WERI-Rb-1 (cell line): ENCODE measurements around the gene IMPA2.

Experiments used
- DNase-seq: peaks from one replicate; pipeline ENCODE4 v3.0.0-alpha.2; 2020
- H3K27ac ChIP-seq: fragments of 250-450 bp; sonication (Bioruptor Pico); 2 replicates; pipeline ENCODE4 v1.5.1; 2020; ENCODE audit warnings: mild to moderate bottlenecking, moderate library complexity
- H3K27me3 ChIP-seq: fragments of 250-450 bp; sonication (Bioruptor Pico); 2 replicates; pipeline ENCODE4 v1.5.1; 2021; ENCODE audit warnings: mild to moderate bottlenecking, low read depth, moderate library complexity; ENCODE audit not compliant: insufficient read depth, severe bottlenecking
- H3K36me3 ChIP-seq: fragments of 250-450 bp; sonication (Bioruptor Pico); 2 replicates; pipeline ENCODE4 v1.5.1; 2020; ENCODE audit warnings: mild to moderate bottlenecking, moderate library complexity
- H3K4me3 ChIP-seq: 2 replicates; pipeline ENCODE4 v1.5.1; 2011; ENCODE audit warnings: low read depth, mild to moderate bottlenecking, control low read depth, low read length
- H3K9me3 ChIP-seq: fragments of 250-450 bp; sonication (Bioruptor Pico); 2 replicates; pipeline ENCODE4 v1.5.1; 2021; ENCODE audit warnings: mild to moderate bottlenecking, moderate library complexity; ENCODE audit not compliant: severe bottlenecking
- CTCF ChIP-seq: IDR thresholded peaks from 2 replicates; pipeline ENCODE4 v1.5.1; 2011; ENCODE audit warnings: low read depth, mild to moderate bottlenecking, control low read depth, inconsistent platforms, low read length

Gene IMPA2

DNA sequence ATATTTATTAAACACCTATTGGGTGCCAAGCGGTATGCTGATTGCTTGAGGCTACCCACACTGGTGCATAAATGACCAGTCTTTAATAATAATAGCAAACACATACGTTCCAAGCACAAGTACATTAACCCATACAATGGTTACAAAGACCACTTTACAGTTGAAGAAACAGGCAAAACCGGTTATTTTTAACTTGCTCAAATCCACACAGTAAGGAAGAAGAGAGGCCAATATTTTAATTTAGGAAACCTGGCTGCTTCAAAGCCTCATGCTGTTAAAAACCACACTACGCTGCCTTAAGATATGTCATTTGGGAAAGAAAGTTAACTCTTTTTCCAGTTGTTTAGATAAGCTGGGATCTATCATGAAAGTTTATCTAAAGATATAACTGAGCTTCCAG, 2.4 kb upstream of the IMPA2 start:
- H3K27me3 ChIP-seq = no peaks in the 10 kb centered on the region
- DNase-seq = no peak
- H3K36me3 ChIP-seq = no peaks in the 10 kb centered on the region
- H3K27ac ChIP-seq = no peak overlapping the region
- TF ChIP-seq CTCF = no peak
- no peak overlapping the region for H3K4me3 ChIP-seq
- H3K9me3 ChIP-seq = no peaks in the 10 kb centered on the region

DNA sequence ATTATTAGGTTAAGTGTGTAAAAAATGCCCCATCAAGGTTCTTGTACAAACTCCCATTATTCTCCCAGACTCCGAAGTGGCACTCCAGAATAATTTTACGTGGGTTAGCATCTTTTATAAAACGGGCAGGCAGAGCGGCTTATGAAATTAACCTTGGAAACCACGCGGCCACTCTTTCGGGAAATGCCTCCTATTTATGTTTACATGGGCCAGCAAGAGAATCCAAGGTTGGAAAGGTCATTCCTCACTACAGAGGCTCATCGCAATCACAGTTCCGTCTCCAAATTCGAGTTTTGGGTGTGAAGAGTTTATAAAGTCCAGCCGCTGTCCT, 1.2 kb upstream of the IMPA2 start:
- Histone ChIP-seq H3K27me3 (no peaks in the 10 kb centered on the region), H3K27ac (peak overlapping the region; percentile 96), H3K36me3 (no peaks in the 10 kb centered on the region), H3K4me3 (peak overlapping the region; percentile 68), H3K9me3 (no peaks in the 10 kb centered on the region)
- no peak for TF ChIP-seq CTCF
- DNase-seq = no peak

GRCh38 chr18:11980494-11981191, 664 bp upstream of the IMPA2 start:
- no peaks in the 10 kb centered on the region for H3K36me3 ChIP-seq
- no peaks in the 10 kb centered on the region for H3K9me3 ChIP-seq
- H3K4me3 ChIP-seq = peak overlapping the region; percentile 68
- no peaks in the 10 kb centered on the region for H3K27me3 ChIP-seq
- peak overlapping the region; percentile 96 for H3K27ac ChIP-seq
- peak; percentile 99 for DNase-seq
- no peak for TF ChIP-seq CTCF

DNA sequence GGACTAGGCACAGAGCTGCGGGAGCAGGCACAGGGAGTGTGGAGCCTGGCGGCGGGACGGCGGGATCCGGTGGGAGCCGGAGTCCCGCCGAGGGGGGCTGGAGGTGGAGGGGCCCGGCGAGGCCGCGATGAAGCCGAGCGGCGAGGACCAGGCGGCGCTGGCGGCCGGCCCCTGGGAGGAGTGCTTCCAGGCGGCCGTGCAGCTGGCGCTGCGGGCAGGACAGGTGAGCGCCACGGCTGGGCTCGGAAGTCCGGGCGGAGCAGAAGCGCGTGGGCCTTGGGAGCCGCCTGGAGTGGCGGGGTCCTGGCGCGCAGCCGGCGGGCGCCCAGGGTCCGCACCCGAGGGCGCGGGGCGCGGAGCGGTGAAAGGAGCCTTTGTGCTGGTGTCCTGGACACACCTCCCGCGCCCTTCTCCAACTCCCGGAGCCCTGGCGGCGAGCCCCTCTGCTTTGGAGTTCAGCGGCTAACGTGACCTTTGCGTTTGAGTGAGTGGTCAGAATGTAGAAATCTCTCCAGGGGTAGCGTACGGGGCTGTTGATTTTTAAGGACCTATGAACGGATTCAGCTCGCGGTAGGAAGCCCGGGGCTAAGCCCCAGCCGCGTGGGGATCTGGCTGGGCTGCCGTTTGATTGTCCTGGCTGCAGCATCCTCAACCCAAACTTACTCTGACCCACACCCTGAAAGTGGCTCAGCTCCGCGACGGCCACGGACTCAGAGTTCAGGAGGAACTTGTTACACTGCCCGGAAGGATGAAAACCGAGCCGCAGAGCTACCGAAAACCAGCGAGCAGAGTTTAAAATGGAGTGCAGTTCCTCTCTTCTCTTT, 448 bp downstream of the IMPA2 start:
- H3K27ac ChIP-seq = peak overlapping the region; percentile 92
- H3K27me3 ChIP-seq = no peaks in the 10 kb centered on the region
- DNase-seq = no peak
- TF ChIP-seq CTCF = no peak
- H3K4me3 ChIP-seq = peak overlapping the region; percentile 67
- H3K9me3 ChIP-seq = no peaks in the 10 kb centered on the region
- no peaks in the 10 kb centered on the region for H3K36me3 ChIP-seq

GRCh38 chr18:11982981-11983380, 1.7 kb downstream of the IMPA2 start:
- H3K9me3 ChIP-seq = no peaks in the 10 kb centered on the region
- H3K27ac ChIP-seq = no peak overlapping the region
- DNase-seq = no peak
- no peak overlapping the region for H3K4me3 ChIP-seq
- no peaks in the 10 kb centered on the region for H3K27me3 ChIP-seq
- no peak for TF ChIP-seq CTCF
- H3K36me3 ChIP-seq = no peaks in the 10 kb centered on the region
